ENCODE measurements around the gene CHIT1. TPM values are rescaled to one million over a fixed set of nuclear protein-coding genes. Genes with fewer than 3 reads are reported as not detected.

CHIT1 gene
- total and polyA plus RNA-seq, 2 experiments from 2014 or later, result 0.07 to 0.47 TPM

GRCh38 chr1:203228670-203229069, 803 bp downstream of the CHIT1 start (continued):
- TF ChIP-seq ZNF462 (CRISPR knock-in tag; IDR thresholded peaks at IDR 0.05) (no peak), POLR2AphosphoS5 (IDR thresholded peaks at IDR 0.05; ENCODE audit: low read depth) (no peak), NANOG (IDR thresholded peaks at IDR 0.05; ENCODE audit: borderline replicate concordance) (no peak), STAT1 (IDR thresholded peaks at IDR 0.05; ENCODE audit: unreplicated experiment) (no peak), ZNF114 (CRISPR knock-in tag; IDR thresholded peaks at IDR 0.05) (no peak)

GRCh38 chr1:203227371-203228083, 1.9 kb downstream of the CHIT1 start:
- H3F3A ChIP-seq (replicated peaks; ENCODE audit: low read depth), result no peaks in the 10 kb centered on the region
- peaks cover 6% of the 10 kb centered on the region; the same call in 1 of the 3 replicates for H3K9me3 Mint-ChIP-seq
- no peaks in the 10 kb centered on the region for H3K36me3 Mint-ChIP-seq (ENCODE audit: low read depth)
- H3K4me1 Mint-ChIP-seq, result no peaks in the 10 kb centered on the region
- peaks cover 7% of the 10 kb centered on the region for H3K27me3 Mint-ChIP-seq (ENCODE audit: insufficient read depth, low read depth, poor library complexity)
- H3K27me3 ChIP-seq (ENCODE audit: insufficient read depth), result no peaks in the 10 kb centered on the region
- no peak for ATAC-seq
- H4K20me1 ChIP-seq (replicated peaks; ENCODE audit: insufficient read depth), result no peaks in the 10 kb centered on the region
- no peak overlapping the region for H3K4me2 ChIP-seq
- no peak for DNase-seq (ENCODE audit: low spot score)
- no peaks in the 10 kb centered on the region for H3K4me1 ChIP-seq (ENCODE audit: insufficient read depth)
- H2AFZ ChIP-seq, result no peak overlapping the region
- no peak overlapping the region for H3K4me3 Mint-ChIP-seq
- H3K27ac ChIP-seq (ENCODE audit: low read depth), result no peak overlapping the region
- no peak overlapping the region for H3K4me3 ChIP-seq
- H3K9me2 ChIP-seq (ENCODE audit: insufficient read depth), result no peaks in the 10 kb centered on the region
- H3K36me3 ChIP-seq (ENCODE audit: insufficient read depth), result no peaks in the 10 kb centered on the region
- no peaks in the 10 kb centered on the region for H3K79me2 ChIP-seq (replicated peaks; ENCODE audit: insufficient read depth)
- H3K27ac Mint-ChIP-seq, result no peak overlapping the region
- no peak for TF ChIP-seq STAT1 (IDR thresholded peaks at IDR 0.05; ENCODE audit: unreplicated experiment)
- TF ChIP-seq ZNF114 (CRISPR knock-in tag; IDR thresholded peaks at IDR 0.05), result no peak
- TF ChIP-seq ZNF462 (CRISPR knock-in tag; IDR thresholded peaks at IDR 0.05), result no peak
- TF ChIP-seq CREB1 (CRISPR knock-in tag; IDR thresholded peaks at IDR 0.05; ENCODE audit: low read depth), result no peak
- TF ChIP-seq CTCF (conservative IDR thresholded peaks at IDR 0.05; ENCODE audit: low read depth in 2 of 2), result no peak
